GM23338 (cell line): ENCODE measurements around the gene CDK4. TPM values are rescaled to one million over a fixed set of nuclear protein-coding genes. Genes with fewer than 3 reads are reported as not detected.

ENCODE experiments used
- ATAC-seq: fragments of 200-7000 bp; cut with Tn5 transposase; 3 replicates; pipeline ENCODE4 v1.9.1; 2020
- DNase-seq: peaks from one replicate; pipeline ENCODE4 v3.0.0-alpha.2; 2015; ENCODE audit warnings: low spot score
- H2AFZ ChIP-seq: fragments of 200-600 bp; sonication (generic); 2 replicates; pipeline ENCODE4 v1.8.0; 2016; ENCODE audit warnings: antibody characterized with exemption, mild to moderate bottlenecking, moderate library complexity
- H3F3A ChIP-seq: fragments of 200-600 bp; sonication (generic); replicated peaks from 2 replicates; pipeline ENCODE4 v1.8.0; 2017; ENCODE audit warnings: antibody characterized with exemption, mixed run types, low read depth
- H3K27ac ChIP-seq: fragments of 200-600 bp; sonication (generic); 2 replicates; pipeline ENCODE4 v1.6.1; 2016; ENCODE audit warnings: low read depth
- H3K27me3 ChIP-seq: fragments of 200-600 bp; sonication (generic); 2 replicates; pipeline ENCODE4 v1.8.0; 2016; ENCODE audit warnings: mild to moderate bottlenecking, mixed run types, moderate library complexity; ENCODE audit not compliant: insufficient read depth
- H3K36me3 ChIP-seq: fragments of 200-600 bp; sonication (generic); 2 replicates; pipeline ENCODE4 v1.8.0; 2016; ENCODE audit warnings: mild to moderate bottlenecking; ENCODE audit not compliant: insufficient read depth
- H3K4me1 ChIP-seq: fragments of 200-600 bp; sonication (generic); 2 replicates; pipeline ENCODE4 v1.8.0; 2016; ENCODE audit warnings: mild to moderate bottlenecking, moderate library complexity; ENCODE audit not compliant: insufficient read depth
- H3K4me2 ChIP-seq: fragments of 200-600 bp; sonication (generic); 2 replicates; pipeline ENCODE4 v1.7.1; 2017; ENCODE audit warnings: mixed run types
- H3K4me3 ChIP-seq: fragments of 200-600 bp; sonication (generic); 2 replicates; pipeline ENCODE4 v1.6.1; 2016; ENCODE audit warnings: mixed run types
- H3K79me2 ChIP-seq: fragments of 200-600 bp; sonication (generic); replicated peaks from 2 replicates; pipeline ENCODE4 v1.8.0; 2017; ENCODE audit warnings: mild to moderate bottlenecking; ENCODE audit not compliant: insufficient read depth
- H3K9me2 ChIP-seq: fragments of 200-600 bp; sonication (generic); 2 replicates; pipeline ENCODE4 v1.8.0; 2017; ENCODE audit not compliant: insufficient read depth
- H4K20me1 ChIP-seq: fragments of 200-600 bp; sonication (generic); replicated peaks from 2 replicates; pipeline ENCODE4 v1.8.0; 2017; ENCODE audit warnings: mild to moderate bottlenecking; ENCODE audit not compliant: insufficient read depth
- H3K27ac Mint-ChIP-seq: 2 replicates; pipeline ENCODE4 v1.8.0; 2020; ENCODE audit warnings: inconsistent platforms, mild to moderate bottlenecking, moderate library complexity, mixed read lengths
- H3K27me3 Mint-ChIP-seq: 3 replicates; pipeline ENCODE4 v1.8.0; 2022; ENCODE audit warnings: low read depth, mild to moderate bottlenecking, moderate library complexity, mixed read lengths, inconsistent platforms; ENCODE audit not compliant: insufficient read depth, poor library complexity
- H3K36me3 Mint-ChIP-seq: 3 replicates; pipeline ENCODE4 v1.8.0; 2021; ENCODE audit warnings: low read depth, mild to moderate bottlenecking, inconsistent platforms, moderate library complexity, mixed read lengths
- H3K4me1 Mint-ChIP-seq: 3 replicates; pipeline ENCODE4 v1.8.0; 2020; ENCODE audit warnings: mild to moderate bottlenecking, inconsistent platforms, mixed read lengths
- H3K4me3 Mint-ChIP-seq: 3 replicates; pipeline ENCODE4 v1.8.0; 2021; ENCODE audit warnings: moderate library complexity, mild to moderate bottlenecking, inconsistent platforms, mixed read lengths
- H3K9me3 Mint-ChIP-seq: 3 replicates; pipeline ENCODE4 v1.8.0; 2020; ENCODE audit warnings: moderate library complexity, mild to moderate bottlenecking, inconsistent platforms, mixed read lengths
- CREB1 ChIP-seq: fragments of 250-450 bp; sonication (Bioruptor Pico); IDR thresholded peaks from 2 replicates; pipeline ENCODE4 v1.5.0; 2020; ENCODE audit warnings: low read depth, mild to moderate bottlenecking, moderate library complexity
- ETS1 ChIP-seq: IDR thresholded peaks from 2 replicates; pipeline ENCODE4 v1.6.1; 2016; ENCODE audit warnings: antibody characterized with exemption
- EZH2 ChIP-seq: fragments of 200-600 bp; sonication (generic); IDR thresholded peaks from one replicate; pipeline ENCODE4 v1.8.0; 2017; ENCODE audit warnings: antibody characterized with exemption, mild to moderate bottlenecking, low read depth; ENCODE audit not compliant: unreplicated experiment
- EZH2phosphoT487 ChIP-seq: fragments of 200-600 bp; sonication (generic); IDR thresholded peaks from one replicate; pipeline ENCODE4 v1.8.1; 2018; ENCODE audit warnings: antibody characterized with exemption; ENCODE audit not compliant: unreplicated experiment
- NANOG ChIP-seq: IDR thresholded peaks from 2 replicates; pipeline ENCODE4 v1.6.1; 2016; ENCODE audit warnings: antibody characterized with exemption, borderline replicate concordance
- POLR2AphosphoS5 ChIP-seq: IDR thresholded peaks from 2 replicates; pipeline ENCODE4 v1.6.1; 2016; ENCODE audit warnings: antibody characterized with exemption, low read depth
- REST ChIP-seq: IDR thresholded peaks from one replicate; pipeline ENCODE4 v1.6.1; 2018; ENCODE audit warnings: antibody characterized with exemption; ENCODE audit not compliant: unreplicated experiment
- STAT1 ChIP-seq: IDR thresholded peaks from one replicate; pipeline ENCODE4 v1.6.1; 2016; ENCODE audit warnings: antibody characterized with exemption; ENCODE audit not compliant: unreplicated experiment
- ZNF114 ChIP-seq: fragments of 250-450 bp; sonication (Bioruptor Pico); IDR thresholded peaks from 2 replicates; pipeline ENCODE4 v1.5.0; 2020; ENCODE audit warnings: mild to moderate bottlenecking, moderate library complexity
- ZNF331 ChIP-seq: fragments of 250-450 bp; sonication (Bioruptor Pico); IDR thresholded peaks from 2 replicates; pipeline ENCODE4 v1.5.0; 2020; ENCODE audit warnings: low read depth, mild to moderate bottlenecking, moderate library complexity
- polyA plus RNA-seq: library from polyadenylated mRNA; unstranded; fragments of >200 nt; fragmentation: Nextera tagmentation; extraction: Ambion mirVana; gene quantifications from 2 replicates; pipeline ENCODE4 v1.2.1, GENCODE V29; 2016
- total RNA-seq: library from RNA; depleted of rRNA; stranded (reverse); fragments of >200 nt; shearing (Covaris generic); gene quantifications from 2 replicates; pipeline ENCODE4 v1.2.3, GENCODE V29; 2014
- TF ChIP-seq, protein P1 (sequence below), 2 experiments: fragments of 200-600 bp in 1 of 2; sonication (generic) in 1 of 2; conservative IDR thresholded peaks; 2 replicates each; pipeline versions ENCODE4 v1.5.1 to v1.6.1; 2016 to 2017; ENCODE audit warnings: antibody characterized with exemption in 2 of 2, low read depth in 2 of 2, mild to moderate bottlenecking in 2 of 2, moderate library complexity in 1 of 2
- TF ChIP-seq, protein P2 (sequence below): fragments of 250-450 bp; sonication (Bioruptor Pico); IDR thresholded peaks from 2 replicates; pipeline ENCODE4 v1.5.0; 2020; ENCODE audit warnings: mild to moderate bottlenecking, moderate library complexity

CDK4 gene
- total and polyA plus RNA-seq, 2 experiments from 2014 or later: 105 to 198 TPM

GRCh38 chr12:57741413-57741789 lies 10.7 kb downstream of the CDK4 start (continued):
- TF ChIP-seq ZNF114 (no peak), CREB1 (CRISPR knock-in tag) (no peak)

GRCh38 chr12:57740656-57741412 lies 11.3 kb downstream of the CDK4 start:
- no peak overlapping the region for H3K4me2 ChIP-seq
- Mint-ChIP-seq H3K4me3 (no peak overlapping the region; the same call in 2 of the 3 replicates), H3K36me3 (peaks cover 2% of the 10 kb centered on the region; the same call in 2 of the 3 replicates), H3K27me3 (peaks cover 71% of the 10 kb centered on the region), H3K4me1 (peaks cover 30% of the 10 kb centered on the region), H3K9me3 (peaks cover 2% of the 10 kb centered on the region), H3K27ac (no peak overlapping the region)
- H3K27ac ChIP-seq: no peak overlapping the region
- ATAC-seq: no peak
- no peak overlapping the region for H3K4me3 ChIP-seq
- H3K4me1 ChIP-seq: peaks cover 15% of the 10 kb centered on the region
- H3K36me3 ChIP-seq: no peaks in the 10 kb centered on the region
- H2AFZ ChIP-seq: no peak overlapping the region
- no peaks in the 10 kb centered on the region for H3K79me2 ChIP-seq
- no peaks in the 10 kb centered on the region for H3K9me2 ChIP-seq
- DNase-seq: no peak
- H3K27me3 ChIP-seq: peaks cover 81% of the 10 kb centered on the region
- no peaks in the 10 kb centered on the region for H4K20me1 ChIP-seq
- H3F3A ChIP-seq: peaks cover 16% of the 10 kb centered on the region
- no peak for TF ChIP-seq EZH2
- TF ChIP-seq REST: no peak
- TF ChIP-seq ZNF331 (CRISPR knock-in tag): no peak
- no peak for TF ChIP-seq CREB1 (CRISPR knock-in tag)
- TF ChIP-seq NANOG: no peak
- TF ChIP-seq POLR2AphosphoS5: no peak
- no peak for TF ChIP-seq EZH2phosphoT487
- TF ChIP-seq STAT1: no peak
- TF ChIP-seq ZNF114: no peak
- TF ChIP-seq ETS1: no peak
- TF ChIP-seq, protein P1, sequence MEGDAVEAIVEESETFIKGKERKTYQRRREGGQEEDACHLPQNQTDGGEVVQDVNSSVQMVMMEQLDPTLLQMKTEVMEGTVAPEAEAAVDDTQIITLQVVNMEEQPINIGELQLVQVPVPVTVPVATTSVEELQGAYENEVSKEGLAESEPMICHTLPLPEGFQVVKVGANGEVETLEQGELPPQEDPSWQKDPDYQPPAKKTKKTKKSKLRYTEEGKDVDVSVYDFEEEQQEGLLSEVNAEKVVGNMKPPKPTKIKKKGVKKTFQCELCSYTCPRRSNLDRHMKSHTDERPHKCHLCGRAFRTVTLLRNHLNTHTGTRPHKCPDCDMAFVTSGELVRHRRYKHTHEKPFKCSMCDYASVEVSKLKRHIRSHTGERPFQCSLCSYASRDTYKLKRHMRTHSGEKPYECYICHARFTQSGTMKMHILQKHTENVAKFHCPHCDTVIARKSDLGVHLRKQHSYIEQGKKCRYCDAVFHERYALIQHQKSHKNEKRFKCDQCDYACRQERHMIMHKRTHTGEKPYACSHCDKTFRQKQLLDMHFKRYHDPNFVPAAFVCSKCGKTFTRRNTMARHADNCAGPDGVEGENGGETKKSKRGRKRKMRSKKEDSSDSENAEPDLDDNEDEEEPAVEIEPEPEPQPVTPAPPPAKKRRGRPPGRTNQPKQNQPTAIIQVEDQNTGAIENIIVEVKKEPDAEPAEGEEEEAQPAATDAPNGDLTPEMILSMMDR (conservative IDR thresholded peaks at IDR 0.05; ENCODE audit: low read depth in 2 of 2): no peak
- TF ChIP-seq, protein P2, sequence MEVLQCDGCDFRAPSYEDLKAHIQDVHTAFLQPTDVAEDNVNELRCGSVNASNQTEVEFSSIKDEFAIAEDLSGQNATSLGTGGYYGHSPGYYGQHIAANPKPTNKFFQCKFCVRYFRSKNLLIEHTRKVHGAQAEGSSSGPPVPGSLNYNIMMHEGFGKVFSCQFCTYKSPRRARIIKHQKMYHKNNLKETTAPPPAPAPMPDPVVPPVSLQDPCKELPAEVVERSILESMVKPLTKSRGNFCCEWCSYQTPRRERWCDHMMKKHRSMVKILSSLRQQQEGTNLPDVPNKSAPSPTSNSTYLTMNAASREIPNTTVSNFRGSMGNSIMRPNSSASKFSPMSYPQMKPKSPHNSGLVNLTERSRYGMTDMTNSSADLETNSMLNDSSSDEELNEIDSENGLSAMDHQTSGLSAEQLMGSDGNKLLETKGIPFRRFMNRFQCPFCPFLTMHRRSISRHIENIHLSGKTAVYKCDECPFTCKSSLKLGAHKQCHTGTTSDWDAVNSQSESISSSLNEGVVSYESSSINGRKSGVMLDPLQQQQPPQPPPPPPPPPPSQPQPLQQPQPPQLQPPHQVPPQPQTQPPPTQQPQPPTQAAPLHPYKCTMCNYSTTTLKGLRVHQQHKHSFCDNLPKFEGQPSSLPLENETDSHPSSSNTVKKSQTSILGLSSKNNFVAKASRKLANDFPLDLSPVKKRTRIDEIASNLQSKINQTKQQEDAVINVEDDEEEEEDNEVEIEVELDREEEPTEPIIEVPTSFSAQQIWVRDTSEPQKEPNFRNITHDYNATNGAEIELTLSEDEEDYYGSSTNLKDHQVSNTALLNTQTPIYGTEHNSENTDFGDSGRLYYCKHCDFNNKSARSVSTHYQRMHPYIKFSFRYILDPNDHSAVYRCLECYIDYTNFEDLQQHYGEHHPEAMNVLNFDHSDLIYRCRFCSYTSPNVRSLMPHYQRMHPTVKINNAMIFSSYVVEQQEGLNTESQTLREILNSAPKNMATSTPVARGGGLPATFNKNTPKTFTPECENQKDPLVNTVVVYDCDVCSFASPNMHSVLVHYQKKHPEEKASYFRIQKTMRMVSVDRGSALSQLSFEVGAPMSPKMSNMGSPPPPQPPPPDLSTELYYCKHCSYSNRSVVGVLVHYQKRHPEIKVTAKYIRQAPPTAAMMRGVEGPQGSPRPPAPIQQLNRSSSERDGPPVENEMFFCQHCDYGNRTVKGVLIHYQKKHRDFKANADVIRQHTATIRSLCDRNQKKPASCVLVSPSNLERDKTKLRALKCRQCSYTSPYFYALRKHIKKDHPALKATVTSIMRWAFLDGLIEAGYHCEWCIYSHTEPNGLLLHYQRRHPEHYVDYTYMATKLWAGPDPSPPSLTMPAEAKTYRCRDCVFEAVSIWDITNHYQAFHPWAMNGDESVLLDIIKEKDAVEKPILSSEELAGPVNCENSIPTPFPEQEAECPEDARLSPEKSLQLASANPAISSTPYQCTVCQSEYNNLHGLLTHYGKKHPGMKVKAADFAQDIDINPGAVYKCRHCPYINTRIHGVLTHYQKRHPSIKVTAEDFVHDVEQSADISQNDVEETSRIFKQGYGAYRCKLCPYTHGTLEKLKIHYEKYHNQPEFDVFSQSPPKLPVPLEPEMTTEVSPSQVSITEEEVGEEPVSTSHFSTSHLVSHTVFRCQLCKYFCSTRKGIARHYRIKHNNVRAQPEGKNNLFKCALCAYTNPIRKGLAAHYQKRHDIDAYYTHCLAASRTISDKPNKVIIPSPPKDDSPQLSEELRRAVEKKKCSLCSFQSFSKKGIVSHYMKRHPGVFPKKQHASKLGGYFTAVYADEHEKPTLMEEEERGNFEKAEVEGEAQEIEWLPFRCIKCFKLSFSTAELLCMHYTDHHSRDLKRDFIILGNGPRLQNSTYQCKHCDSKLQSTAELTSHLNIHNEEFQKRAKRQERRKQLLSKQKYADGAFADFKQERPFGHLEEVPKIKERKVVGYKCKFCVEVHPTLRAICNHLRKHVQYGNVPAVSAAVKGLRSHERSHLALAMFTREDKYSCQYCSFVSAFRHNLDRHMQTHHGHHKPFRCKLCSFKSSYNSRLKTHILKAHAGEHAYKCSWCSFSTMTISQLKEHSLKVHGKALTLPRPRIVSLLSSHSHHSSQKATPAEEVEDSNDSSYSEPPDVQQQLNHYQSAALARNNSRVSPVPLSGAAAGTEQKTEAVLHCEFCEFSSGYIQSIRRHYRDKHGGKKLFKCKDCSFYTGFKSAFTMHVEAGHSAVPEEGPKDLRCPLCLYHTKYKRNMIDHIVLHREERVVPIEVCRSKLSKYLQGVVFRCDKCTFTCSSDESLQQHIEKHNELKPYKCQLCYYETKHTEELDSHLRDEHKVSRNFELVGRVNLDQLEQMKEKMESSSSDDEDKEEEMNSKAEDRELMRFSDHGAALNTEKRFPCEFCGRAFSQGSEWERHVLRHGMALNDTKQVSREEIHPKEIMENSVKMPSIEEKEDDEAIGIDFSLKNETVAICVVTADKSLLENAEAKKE (CRISPR knock-in tag): no peak
